GM23248 (cell line): ENCODE measurements around the gene TCP11. TPM values are rescaled to one million over a fixed set of nuclear protein-coding genes. Genes with fewer than 3 reads are reported as not detected.

Source experiments
- DNase-seq: peaks from one replicate; pipeline ENCODE4 v3.0.0-alpha.2; 2015
- H2AFZ ChIP-seq: fragments of 200-600 bp; sonication (generic); 2 replicates; pipeline ENCODE4 v1.6.1; 2016; ENCODE audit warnings: antibody characterized with exemption
- H3F3A ChIP-seq: fragments of 200-600 bp; sonication (generic); 2 replicates; pipeline ENCODE4 v1.6.1; 2016; ENCODE audit warnings: mild to moderate bottlenecking, antibody characterized with exemption, mixed run types; ENCODE audit not compliant: insufficient read depth
- H3K27ac ChIP-seq: fragments of 200-600 bp; sonication (generic); 2 replicates; pipeline ENCODE4 v1.5.1; 2016; ENCODE audit warnings: mild to moderate bottlenecking
- H3K27me3 ChIP-seq: fragments of 200-600 bp; sonication (generic); replicated peaks from 2 replicates; pipeline ENCODE4 v1.6.1; 2016; ENCODE audit warnings: mild to moderate bottlenecking; ENCODE audit not compliant: insufficient read depth
- H3K36me3 ChIP-seq: fragments of 200-600 bp; sonication (generic); 2 replicates; pipeline ENCODE4 v1.6.1; 2016; ENCODE audit warnings: low read depth, mild to moderate bottlenecking
- H3K4me1 ChIP-seq: fragments of 200-600 bp; sonication (generic); 2 replicates; pipeline ENCODE4 v1.6.1; 2016; ENCODE audit warnings: mild to moderate bottlenecking; ENCODE audit not compliant: insufficient read depth
- H3K4me2 ChIP-seq: fragments of 200-600 bp; sonication (generic); one replicate; pipeline ENCODE4 v1.6.1; 2016; ENCODE audit warnings: mild to moderate bottlenecking; ENCODE audit not compliant: unreplicated experiment
- H3K4me3 ChIP-seq: fragments of 200-600 bp; sonication (generic); 2 replicates; pipeline ENCODE4 v1.5.1; 2016; ENCODE audit warnings: mild to moderate bottlenecking
- H3K79me2 ChIP-seq: fragments of 200-600 bp; sonication (generic); 2 replicates; pipeline ENCODE4 v1.6.1; 2016; ENCODE audit warnings: mild to moderate bottlenecking; ENCODE audit not compliant: insufficient read depth
- H3K9ac ChIP-seq: fragments of 200-600 bp; sonication (generic); 2 replicates; pipeline ENCODE4 v1.6.1; 2016; ENCODE audit warnings: mild to moderate bottlenecking
- H3K9me2 ChIP-seq: fragments of 200-600 bp; sonication (generic); 2 replicates; pipeline ENCODE4 v1.6.1; 2016; ENCODE audit warnings: mixed run types, mild to moderate bottlenecking, moderate library complexity; ENCODE audit not compliant: insufficient read depth
- H3K9me3 ChIP-seq: fragments of 200-600 bp; sonication (generic); one replicate; pipeline ENCODE4 v1.6.1; 2017; ENCODE audit warnings: low read depth
- H4K20me1 ChIP-seq: fragments of 200-600 bp; sonication (generic); 2 replicates; pipeline ENCODE4 v1.6.0; 2016; ENCODE audit not compliant: insufficient read depth
- EZH2 ChIP-seq: fragments of 200-600 bp; sonication (generic); IDR thresholded peaks from 2 replicates; pipeline ENCODE4 v1.6.1; 2018; ENCODE audit warnings: antibody characterized with exemption, mild to moderate bottlenecking; ENCODE audit not compliant: insufficient read depth, poor library complexity, severe bottlenecking
- EZH2phosphoT487 ChIP-seq: fragments of 200-600 bp; sonication (generic); IDR thresholded peaks from 2 replicates; pipeline ENCODE4 v1.6.1; 2018; ENCODE audit warnings: antibody characterized with exemption, moderate library complexity, mild to moderate bottlenecking, low read depth; ENCODE audit not compliant: insufficient read depth
- WGBS, 2 experiments: methylation state at CpG; one replicate each; pipeline ENCODE4 v1.1.6; 2015 to 2017; ENCODE audit warnings: low lambda C conversion rate in 2 of 2, low coverage in 1 of 2; ENCODE audit errors: missing lambda C conversion rate in 2 of 2; 5-methylcytosine and 5-hydroxymethylcytosine counted together
- in situ Hi-C: fragments of 300-500 bp; cut with MboI; formaldehyde crosslinking; loops from 2 replicates; pipeline ENCODE4 v1.15.0; 2020
- polyA plus RNA-seq: library from polyadenylated mRNA; unstranded; fragments of >200 nt; fragmentation: Nextera tagmentation; extraction: Ambion mirVana; gene quantifications from 2 replicates; pipeline ENCODE4 v1.2.1, GENCODE V29; 2016
- total RNA-seq: library from RNA; depleted of rRNA; stranded (reverse); fragments of >200 nt; shearing (Covaris generic); gene quantifications from 2 replicates; pipeline ENCODE4 v1.2.3, GENCODE V29; 2014

Gene TCP11
- total and polyA plus RNA-seq, 2 experiments from 2014 or later: not detected

- no peaks in the 10 kb centered on the region for H3K9me2 ChIP-seq
- peak overlapping the region; percentile 41 for H3K27ac ChIP-seq
- peak overlapping the region; percentile 65 for H3K4me2 ChIP-seq
- H3F3A ChIP-seq: peaks cover 48% of the 10 kb centered on the region
- in situ Hi-C loops: no loop called here
- no peaks in the 10 kb centered on the region for H3K36me3 ChIP-seq
- peak overlapping the region; percentile 30; the same call in 1 of the 2 replicates for H2AFZ ChIP-seq
- no peak overlapping the region for H3K9ac ChIP-seq
- H3K4me3 ChIP-seq: no peak overlapping the region
- peaks cover 49% of the 10 kb centered on the region for H3K4me1 ChIP-seq
- TF ChIP-seq EZH2 (no peak), EZH2phosphoT487 (no peak)
- H4K20me1 ChIP-seq: no peaks in the 10 kb centered on the region
- no peaks in the 10 kb centered on the region for H3K79me2 ChIP-seq
- no peaks in the 10 kb centered on the region for H3K9me3 ChIP-seq
- WGBS, 2 experiments: 0 to 4% methylated on average over 3 to 6 of the region's 6 CpGs
- DNase-seq: peak; percentile 75
- no peaks in the 10 kb centered on the region for H3K27me3 ChIP-seq
Observed at GRCh38 chr6:35185302-35185681, 44.2 kb upstream of the TCP11 start.

- Histone ChIP-seq H3K79me2 (no peaks in the 10 kb centered on the region), H3K27ac (peak overlapping the region; percentile 41), H3K4me2 (peak overlapping the region; percentile 65), H3K4me1 (peaks cover 48% of the 10 kb centered on the region), H3K4me3 (no peak overlapping the region), H3K9me2 (no peaks in the 10 kb centered on the region), H3K9ac (no peak overlapping the region), H3F3A (peaks cover 50% of the 10 kb centered on the region), H3K9me3 (no peaks in the 10 kb centered on the region), H2AFZ (peak overlapping the region; percentile 30; the same call in 1 of the 2 replicates), H3K36me3 (no peaks in the 10 kb centered on the region), H3K27me3 (no peaks in the 10 kb centered on the region), H4K20me1 (no peaks in the 10 kb centered on the region)
- TF ChIP-seq EZH2phosphoT487 (no peak), EZH2 (no peak)
- WGBS, 2 experiments: 67 to 73% methylated on average over 9 of the region's 9 CpGs
- no peak for DNase-seq
- in situ Hi-C loops: no loop called here
Observed at GRCh38 chr6:35184580-35185301, 43.6 kb upstream of the TCP11 start.

GRCh38 chr6:35183935-35184334 is 42.8 kb upstream of the TCP11 start:
- no peak overlapping the region for H2AFZ ChIP-seq
- H3K27ac ChIP-seq: peak overlapping the region; percentile 18; the same call in 1 of the 2 replicates
- H4K20me1 ChIP-seq: no peaks in the 10 kb centered on the region
- peaks cover 50% of the 10 kb centered on the region for H3F3A ChIP-seq
- no peaks in the 10 kb centered on the region for H3K9me2 ChIP-seq
- no peak for DNase-seq
- in situ Hi-C loops: no loop called here
- no peaks in the 10 kb centered on the region for H3K27me3 ChIP-seq
- H3K4me1 ChIP-seq: peaks cover 56% of the 10 kb centered on the region
- H3K4me2 ChIP-seq: no peak overlapping the region
- no peak for TF ChIP-seq EZH2phosphoT487
- no peak for TF ChIP-seq EZH2
- H3K36me3 ChIP-seq: no peaks in the 10 kb centered on the region
- no peaks in the 10 kb centered on the region for H3K9me3 ChIP-seq
- no peaks in the 10 kb centered on the region for H3K79me2 ChIP-seq
- no peak overlapping the region for H3K4me3 ChIP-seq
- WGBS, 2 experiments: 100% methylated on average over 2 of the region's 2 CpGs
- no peak overlapping the region for H3K9ac ChIP-seq

GRCh38 chr6:35183281-35183680 is 42.1 kb upstream of the TCP11 start:
- no peak for DNase-seq
- Histone ChIP-seq H3F3A (peaks cover 52% of the 10 kb centered on the region), H3K27ac (peak overlapping the region; percentile 8; the same call in 1 of the 2 replicates), H3K9ac (no peak overlapping the region), H3K4me2 (no peak overlapping the region), H3K4me1 (peaks cover 63% of the 10 kb centered on the region), H3K27me3 (no peaks in the 10 kb centered on the region), H3K9me3 (no peaks in the 10 kb centered on the region), H3K9me2 (no peaks in the 10 kb centered on the region), H2AFZ (no peak overlapping the region), H3K36me3 (no peaks in the 10 kb centered on the region), H3K79me2 (no peaks in the 10 kb centered on the region), H4K20me1 (no peaks in the 10 kb centered on the region), H3K4me3 (no peak overlapping the region)
- WGBS, 2 experiments: 79 to 85% methylated on average over 2 of the region's 2 CpGs
- TF ChIP-seq EZH2 (no peak), EZH2phosphoT487 (no peak)
- in situ Hi-C loops: no loop called here
